Neural cell (in vitro differentiated cells): ENCODE measurements around the gene SH3BP5.

Experiments used
- CTCF ChIP-seq: fragments of 450-650 bp; IDR thresholded peaks from 2 replicates; pipeline ENCODE4 v1.5.1; 2014; ENCODE audit warnings: antibody characterized with exemption, mild to moderate bottlenecking, moderate library complexity; ENCODE audit not compliant: poor library complexity, severe bottlenecking
- EP300 ChIP-seq: fragments of 450-650 bp; conservative IDR thresholded peaks from 2 replicates; pipeline ENCODE4 v1.6.1; 2014; ENCODE audit warnings: antibody characterized with exemption, mild to moderate bottlenecking, moderate library complexity; ENCODE audit not compliant: poor library complexity, severe bottlenecking
- EZH2 ChIP-seq: fragments of 200-600, 300-800 bp; shearing (Covaris generic), sonication (generic); IDR thresholded peaks from 2 replicates; pipeline ENCODE4 v1.6.1; 2014; ENCODE audit warnings: antibody characterized with exemption, low read length, borderline replicate concordance, mild to moderate bottlenecking; ENCODE audit not compliant: insufficient read depth, poor library complexity, severe bottlenecking
- POLR2AphosphoS5 ChIP-seq: IDR thresholded peaks from 2 replicates; pipeline ENCODE4 v1.6.1; 2012
- RAD21 ChIP-seq: fragments of 450-650 bp; conservative IDR thresholded peaks from 2 replicates; pipeline ENCODE4 v1.6.1; 2014; ENCODE audit warnings: antibody characterized with exemption, mild to moderate bottlenecking, moderate library complexity
- REST ChIP-seq: IDR thresholded peaks from 2 replicates; pipeline ENCODE4 v1.6.1; 2012; ENCODE audit warnings: borderline replicate concordance
- TAF1 ChIP-seq: IDR thresholded peaks from 2 replicates; pipeline ENCODE4 v1.6.1; 2012; ENCODE audit warnings: low read depth

- no peak for TF ChIP-seq EZH2
- no peak for TF ChIP-seq POLR2AphosphoS5
- TF ChIP-seq CTCF = no peak
- TF ChIP-seq RAD21 = no peak
- TF ChIP-seq TAF1 = no peak
- no peak for TF ChIP-seq EP300
- no peak for TF ChIP-seq REST
These were observed 24.8 kb downstream of the SH3BP5 start for GRCh38 chr3:15307580-15307979.
